Neural crest cell (in vitro differentiated cells): Measurements from ENCODE around the gene VLDLR. TPM values are rescaled to one million over a fixed set of nuclear protein-coding genes. Genes with fewer than 3 reads are reported as not detected.

Source experiments
- DNase-seq: peaks from one replicate; pipeline ENCODE4 v3.0.0; 2021; ENCODE audit warnings: low read depth, mixed read lengths, low spot score
- H3K27ac Mint-ChIP-seq: one replicate; pipeline ENCODE4 v1.8.0; 2021; ENCODE audit warnings: mild to moderate bottlenecking, mixed read lengths; ENCODE audit not compliant: unreplicated experiment
- H3K27me3 Mint-ChIP-seq: 2 replicates; pipeline ENCODE4 v1.8.0; 2021; ENCODE audit warnings: low read depth, mild to moderate bottlenecking, mixed read lengths
- H3K36me3 Mint-ChIP-seq: 2 replicates; pipeline ENCODE4 v1.8.0; 2021; ENCODE audit warnings: low read depth, mild to moderate bottlenecking, mixed read lengths
- H3K4me1 Mint-ChIP-seq: 2 replicates; pipeline ENCODE4 v1.8.0; 2021; ENCODE audit warnings: mixed read lengths
- H3K4me3 Mint-ChIP-seq: one replicate; pipeline ENCODE4 v1.8.0; 2021; ENCODE audit warnings: mild to moderate bottlenecking, mixed read lengths
- H3K9me3 Mint-ChIP-seq: 2 replicates; pipeline ENCODE4 v1.8.0; 2021; ENCODE audit warnings: mixed read lengths
- CTCF ChIP-seq: fragments of 200-600 bp; sonication (generic); conservative IDR thresholded peaks from 2 replicates; pipeline ENCODE4 v1.5.0; 2021; ENCODE audit warnings: antibody characterized with exemption, mild to moderate bottlenecking
- total RNA-seq: library from RNA; stranded (reverse); gene quantifications from 2 replicates; pipeline ENCODE4 v1.2.1, GENCODE V29; 2021

Gene VLDLR
- total RNA-seq, 1 donor from 2014 or later = 20.2 TPM

DNA sequence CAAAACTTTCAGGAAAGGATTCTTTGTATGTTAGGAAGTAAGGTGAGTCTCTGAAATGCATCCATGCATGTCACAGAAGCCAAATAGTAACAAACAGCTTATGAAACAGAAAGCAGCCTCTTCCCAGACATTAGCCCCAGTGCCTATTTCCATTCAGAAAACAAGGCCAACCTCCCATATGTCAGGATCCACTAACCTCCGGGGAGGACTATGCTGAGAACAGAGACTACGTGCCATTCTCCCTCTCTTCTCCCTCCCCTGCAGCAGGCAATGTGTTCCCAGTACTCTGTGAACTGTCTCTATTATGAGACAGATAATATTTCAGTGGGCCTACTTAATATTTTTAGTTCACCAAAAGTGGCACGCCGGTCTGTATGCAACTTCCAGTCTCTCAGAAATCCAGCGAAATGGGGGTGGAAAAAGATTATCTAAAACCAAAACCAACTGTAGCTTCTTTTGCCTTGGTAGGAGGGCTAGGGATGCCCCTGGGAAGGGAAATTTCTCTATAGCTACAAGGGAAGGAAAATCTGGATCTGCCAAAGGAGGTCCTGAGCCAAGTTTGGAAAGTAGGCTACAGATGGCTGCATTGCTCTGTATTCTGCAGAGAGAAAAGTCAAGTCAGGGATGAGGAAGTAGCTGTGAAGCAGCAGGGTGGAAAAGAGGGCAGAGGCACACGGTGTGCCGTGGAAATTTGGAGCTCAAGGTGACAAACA lies 42.0 kb downstream of the VLDLR start:
- H3K27ac Mint-ChIP-seq = no peak overlapping the region
- H3K4me1 Mint-ChIP-seq = peaks cover 4% of the 10 kb centered on the region
- no peak for DNase-seq
- TF ChIP-seq CTCF = no peak
- no peaks in the 10 kb centered on the region for H3K27me3 Mint-ChIP-seq
- H3K9me3 Mint-ChIP-seq = peaks cover 11% of the 10 kb centered on the region
- H3K4me3 Mint-ChIP-seq = no peak overlapping the region
- peaks cover 25% of the 10 kb centered on the region for H3K36me3 Mint-ChIP-seq

DNA sequence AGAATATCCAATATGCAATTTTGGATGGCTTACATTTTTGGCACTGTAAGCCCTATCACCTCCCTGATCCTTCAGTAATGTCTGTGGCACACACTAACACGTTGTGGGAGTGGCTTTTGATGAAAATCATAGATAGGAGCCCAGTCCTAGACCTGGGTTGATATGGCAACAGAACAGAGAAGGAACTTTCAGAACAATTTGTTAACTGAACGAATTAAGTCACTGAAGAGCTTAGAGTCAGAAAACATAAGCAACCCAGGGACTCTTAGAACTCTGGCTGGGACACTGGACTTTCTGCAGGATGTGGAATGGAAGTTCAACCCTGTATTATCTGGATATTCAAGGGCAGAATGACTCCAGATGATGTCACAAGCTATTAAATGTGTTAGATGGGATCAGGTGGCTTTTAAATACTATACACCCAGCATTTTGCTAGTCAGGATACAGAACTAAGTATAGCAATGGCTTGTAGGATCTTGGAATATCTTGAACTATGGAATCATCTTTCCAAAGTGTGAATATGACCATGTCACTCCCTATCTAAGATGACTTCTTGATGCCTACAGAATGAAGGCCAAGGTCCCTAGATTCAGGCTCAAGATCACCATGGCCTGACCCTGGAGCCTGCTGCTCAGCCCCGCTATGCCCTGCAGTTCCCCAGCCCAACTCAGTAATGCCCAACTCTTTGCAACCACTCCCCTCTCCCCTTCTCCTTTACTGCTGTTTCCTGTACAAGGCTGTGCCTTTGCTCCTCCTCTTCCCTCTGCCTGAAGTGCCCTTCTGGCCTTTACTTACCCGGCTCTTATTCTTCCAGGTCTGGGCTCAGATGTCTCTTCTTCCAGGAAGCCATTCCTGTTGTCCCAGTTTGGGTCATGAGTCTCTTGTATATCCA lies 42.8 kb downstream of the VLDLR start:
- no peak for TF ChIP-seq CTCF
- H3K27me3 Mint-ChIP-seq = no peaks in the 10 kb centered on the region
- H3K36me3 Mint-ChIP-seq = peaks cover 25% of the 10 kb centered on the region
- H3K9me3 Mint-ChIP-seq = peaks cover 11% of the 10 kb centered on the region
- H3K27ac Mint-ChIP-seq = no peak overlapping the region
- H3K4me1 Mint-ChIP-seq = peaks cover 4% of the 10 kb centered on the region
- no peak overlapping the region for H3K4me3 Mint-ChIP-seq
- no peak for DNase-seq

- no peak overlapping the region for H3K4me3 Mint-ChIP-seq
- no peak for TF ChIP-seq CTCF
- H3K36me3 Mint-ChIP-seq = peaks cover 25% of the 10 kb centered on the region
- peaks cover 8% of the 10 kb centered on the region for H3K4me1 Mint-ChIP-seq
- H3K27me3 Mint-ChIP-seq = no peaks in the 10 kb centered on the region
- peaks cover 11% of the 10 kb centered on the region for H3K9me3 Mint-ChIP-seq
- H3K27ac Mint-ChIP-seq = no peak overlapping the region
- DNase-seq = no peak
Measured at GRCh38 chr9:2666569-2666968, 45.0 kb downstream of the VLDLR start.

DNA sequence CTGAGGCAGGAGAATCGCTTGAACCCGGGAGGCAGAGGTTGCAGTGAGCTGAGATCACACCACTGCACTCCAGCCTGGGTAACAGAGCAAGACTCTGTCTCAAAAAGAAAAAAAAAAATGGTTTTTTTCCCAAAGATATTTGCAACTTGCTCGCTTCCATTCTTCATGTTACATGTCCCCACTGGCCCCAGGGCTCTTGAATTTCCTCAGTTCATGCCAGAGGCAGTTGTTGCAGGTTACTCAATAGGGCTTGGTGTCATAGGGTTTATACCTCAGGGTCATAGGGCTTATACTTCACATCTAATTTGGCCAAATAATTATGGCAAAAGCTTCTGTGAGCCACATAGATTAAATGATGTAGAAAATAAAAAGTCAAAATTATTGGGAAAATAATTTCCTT lies 51.6 kb downstream of the VLDLR start:
- no peak for DNase-seq
- H3K36me3 Mint-ChIP-seq = no peaks in the 10 kb centered on the region
- H3K4me1 Mint-ChIP-seq = peaks cover 4% of the 10 kb centered on the region
- H3K27me3 Mint-ChIP-seq = no peaks in the 10 kb centered on the region
- H3K9me3 Mint-ChIP-seq = no peaks in the 10 kb centered on the region
- no peak overlapping the region for H3K4me3 Mint-ChIP-seq
- no peak overlapping the region for H3K27ac Mint-ChIP-seq
- no peak for TF ChIP-seq CTCF

DNA sequence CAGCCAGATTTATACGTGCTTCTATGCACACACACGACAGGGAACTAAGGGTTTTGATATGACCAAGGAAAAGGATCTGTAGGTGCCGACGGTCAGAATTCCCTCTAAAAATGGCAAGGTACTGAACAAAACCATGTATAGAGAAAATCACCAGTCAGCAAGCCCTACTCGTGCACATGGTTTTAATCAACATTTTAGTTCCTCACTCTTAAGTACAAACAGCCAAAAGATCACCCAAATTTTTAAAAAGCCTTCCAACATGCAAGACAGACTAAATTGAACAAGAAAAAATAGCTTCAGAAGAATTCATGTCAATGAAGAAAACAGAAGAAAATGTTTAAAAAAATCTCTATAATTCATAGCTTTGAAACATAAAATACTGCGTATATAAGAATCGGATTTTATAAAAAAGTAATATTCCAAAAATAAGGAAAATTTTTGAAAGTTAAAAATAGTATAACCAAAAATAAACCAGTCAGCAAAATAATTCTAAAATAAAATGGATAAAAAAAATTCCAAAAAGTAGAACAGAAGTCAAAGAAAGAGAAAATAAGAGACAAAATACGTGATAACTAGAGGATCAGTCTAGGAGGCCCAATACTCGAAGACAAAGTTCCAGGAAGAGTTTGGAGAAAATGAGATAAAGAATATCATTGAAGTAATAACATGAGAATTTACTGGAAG lies 52.7 kb downstream of the VLDLR start:
- TF ChIP-seq CTCF = no peak
- no peaks in the 10 kb centered on the region for H3K9me3 Mint-ChIP-seq
- H3K36me3 Mint-ChIP-seq = no peaks in the 10 kb centered on the region
- no peak for DNase-seq
- no peaks in the 10 kb centered on the region for H3K27me3 Mint-ChIP-seq
- no peak overlapping the region for H3K27ac Mint-ChIP-seq
- H3K4me1 Mint-ChIP-seq = peaks cover 4% of the 10 kb centered on the region
- no peak overlapping the region for H3K4me3 Mint-ChIP-seq
